Left cardiac atrium (tissue), 4 donors: ENCODE measurements around the gene TMEM255B. TPM values are rescaled to one million over a fixed set of nuclear protein-coding genes. Genes with fewer than 3 reads are reported as not detected.
A peak's percentile ranks its signal among the peaks of the same experiment; 100 is the strongest.

ENCODE experiments used
- ATAC-seq, 2 donors: fragments of 200-7000 bp; cut with Tn5 transposase; one replicate each; pipeline ENCODE4 v1.9.1; 2020; ENCODE audit warnings: mild to moderate bottlenecking in 2 of 2, moderate library complexity in 2 of 2
- DNase-seq: peaks from one replicate; pipeline ENCODE4 v3.0.0-alpha.2; 2020
- intact Hi-C, 2 donors: fragments of 100-400 bp; cut with DNase I; formaldehyde crosslinking; loops; one replicate each; pipeline versions ENCODE4 v1.14.1 to v1.15.1; 2022 to 2023
- total RNA-seq, 2 donors: library from RNA; stranded (reverse); fragmentation: NEBNext Ultra II Directional; extraction: Animal tissue kit (Norgen Biotek cat#: 25700); gene quantifications; one replicate each; pipeline ENCODE4 v1.2.1, GENCODE V29; 2021
- donor health status: DM: no; HTN: yes; CAD: no.
- donor health status: DM: no; HTN: yes; CAD: no; lungs with severe emphysema.
- donor health status: DM: yes; HTN: yes; CAD: no.
- donor health status: Dilated cardiomyopathy.

Gene TMEM255B
- total RNA-seq, 2 donors from 2014 or later: 10.5 to 14.1 TPM

DNA sequence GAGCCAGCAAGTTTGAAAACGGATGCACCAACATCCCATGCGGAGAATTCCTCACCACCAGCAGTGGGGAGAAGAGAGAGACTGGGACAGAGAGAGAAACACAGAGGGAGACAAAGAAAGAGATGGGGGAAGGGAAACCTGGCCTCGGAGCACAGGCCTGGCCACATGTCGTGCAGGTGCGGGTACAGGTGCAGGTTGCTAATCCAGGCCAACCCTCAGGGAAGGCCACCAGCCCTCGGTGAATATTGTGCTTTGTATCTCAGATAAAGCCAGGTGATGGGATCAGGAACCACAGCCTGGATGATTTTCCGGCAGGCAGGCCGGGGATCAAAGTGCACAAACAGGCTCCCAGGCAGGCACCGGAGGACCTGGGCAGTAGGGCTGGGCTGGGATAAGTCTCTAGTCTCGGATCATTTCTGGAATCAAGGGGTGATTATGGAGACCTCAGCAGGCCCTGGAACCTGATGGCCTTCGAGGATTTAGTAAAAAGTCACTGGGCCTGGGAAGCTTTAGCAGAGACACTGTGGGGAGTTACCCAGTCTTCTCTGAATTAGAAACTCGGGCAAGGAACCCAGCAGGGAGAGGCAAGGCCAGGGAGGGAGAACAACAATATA is 101.1 kb downstream of the TMEM255B start:
- no peak for ATAC-seq
- intact Hi-C loops: loop anchor here in 1 of 2 donors (5.0 kb wide), 2 partner anchors 42 to 43 kb away; no protein-coding TSS in a partner anchor
- no peak for DNase-seq

DNA sequence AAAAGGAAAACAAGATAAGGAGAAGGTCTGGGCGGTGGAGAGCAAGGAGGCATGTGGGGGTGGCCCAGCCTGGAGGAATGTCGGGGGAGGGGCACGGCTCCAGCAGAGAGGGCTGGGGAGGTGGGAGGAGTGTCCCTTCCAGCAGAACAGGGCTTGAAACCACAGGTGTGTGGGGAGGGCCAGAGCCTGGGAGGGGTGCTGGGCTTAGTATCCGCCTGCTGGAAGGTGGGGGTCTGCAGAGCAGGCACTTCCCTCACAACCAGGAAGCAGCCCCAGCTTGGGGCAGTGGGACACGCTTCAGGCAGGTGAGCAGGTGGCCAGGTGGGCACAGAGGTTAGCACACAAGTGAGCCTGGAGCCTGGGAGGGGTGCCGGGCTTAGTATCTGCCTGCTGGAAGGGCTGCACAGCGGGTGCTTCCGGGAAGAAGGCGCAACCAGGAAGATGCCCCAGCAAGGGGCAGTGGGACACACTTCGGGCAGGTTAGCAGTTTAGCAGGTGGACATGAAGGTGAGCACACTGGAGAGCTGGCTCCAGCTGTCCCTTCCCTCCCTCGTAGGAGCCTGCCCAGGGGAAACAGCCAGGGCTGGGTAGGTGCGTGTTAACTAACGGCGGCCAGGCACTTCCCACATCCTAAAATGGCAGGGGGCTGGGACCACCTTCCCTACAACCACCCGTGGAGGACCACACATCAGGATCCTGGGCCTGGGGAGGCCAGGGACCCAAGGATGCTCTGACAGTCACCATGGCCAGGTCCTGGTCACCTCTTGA is 101.8 kb downstream of the TMEM255B start:
- peak in 1 of 2 donors; percentile 10 for ATAC-seq
- peak; percentile 42 for DNase-seq
- intact Hi-C loops: loop anchor here in 1 of 2 donors (5.0 kb wide), 2 partner anchors 41 to 44 kb away; no protein-coding TSS in a partner anchor

DNA sequence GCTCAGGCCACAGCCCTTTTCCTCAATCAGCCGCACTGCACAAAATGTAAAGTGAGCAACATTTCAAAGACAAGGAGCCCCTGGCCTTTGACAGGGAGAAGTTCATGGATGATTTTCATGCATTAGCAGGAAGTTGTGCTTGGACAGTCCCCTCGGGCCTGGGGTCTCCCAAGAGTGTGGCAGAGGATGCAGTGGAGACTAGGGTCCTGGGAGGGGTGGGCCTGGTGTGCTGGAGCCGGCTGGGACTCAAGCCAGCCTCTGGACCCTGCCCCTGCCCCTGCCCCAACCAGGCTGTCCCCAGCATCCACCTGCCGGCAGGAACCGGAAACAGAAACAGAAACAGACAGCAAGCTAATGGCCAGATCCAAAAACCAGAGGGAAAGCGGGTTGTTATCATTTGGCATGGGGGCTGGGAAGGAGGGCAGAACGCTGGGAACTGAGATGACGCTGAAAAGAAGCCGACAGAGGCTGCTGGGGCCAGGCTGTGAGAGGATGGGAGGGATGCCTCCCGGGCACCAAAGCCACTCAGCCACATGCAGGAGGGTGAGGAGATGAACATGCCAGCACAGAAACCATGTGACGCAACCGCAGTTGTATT is 102.5 kb downstream of the TMEM255B start:
- DNase-seq: peak; percentile 33
- intact Hi-C loops: loop anchor here in 1 of 2 donors (5.0 kb wide), 2 partner anchors 41 to 44 kb away; no protein-coding TSS in a partner anchor
- peak; percentile 9 to 29 for ATAC-seq

DNA sequence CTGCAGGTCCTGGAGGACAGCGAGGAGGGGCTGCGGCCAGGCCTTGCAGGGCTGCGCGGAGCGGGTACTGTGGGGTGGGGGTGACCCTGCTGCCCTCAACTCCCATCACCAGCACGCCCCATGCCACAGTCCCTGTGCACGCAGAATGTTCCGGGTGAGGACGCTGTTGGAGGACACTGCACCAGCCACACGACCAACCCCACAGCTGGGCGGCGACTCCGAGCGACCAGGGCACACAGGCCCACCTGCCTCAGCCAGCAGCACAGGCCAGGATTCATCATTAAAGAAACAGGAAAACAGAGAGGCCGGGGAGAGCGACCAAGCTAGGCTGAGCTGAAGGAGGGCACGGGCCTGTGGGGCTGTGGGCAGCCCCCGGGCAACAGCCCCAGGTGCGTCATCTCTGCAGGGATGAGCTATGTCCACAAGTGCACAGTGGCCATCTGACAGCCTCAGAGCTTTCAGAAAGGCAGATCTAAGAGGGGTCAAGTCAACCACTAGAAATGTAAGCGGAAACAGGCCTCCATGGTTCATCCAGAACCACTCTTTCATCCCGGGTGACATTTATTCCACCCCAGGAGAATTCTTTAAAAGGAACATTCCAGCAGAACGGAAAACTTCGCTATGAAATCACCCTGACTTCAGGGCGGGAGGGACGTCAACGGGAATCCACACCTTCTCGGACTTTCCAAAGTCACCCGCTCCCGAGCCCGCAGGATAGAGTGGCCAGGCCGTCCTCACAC is 103.3 kb downstream of the TMEM255B start:
- intact Hi-C loops: loop anchor here in 1 of 2 donors (5.0 kb wide), 2 partner anchors 40 to 45 kb away; no protein-coding TSS in a partner anchor
- ATAC-seq: peak; percentile 8 to 20
- DNase-seq: peak; percentile 24

DNA sequence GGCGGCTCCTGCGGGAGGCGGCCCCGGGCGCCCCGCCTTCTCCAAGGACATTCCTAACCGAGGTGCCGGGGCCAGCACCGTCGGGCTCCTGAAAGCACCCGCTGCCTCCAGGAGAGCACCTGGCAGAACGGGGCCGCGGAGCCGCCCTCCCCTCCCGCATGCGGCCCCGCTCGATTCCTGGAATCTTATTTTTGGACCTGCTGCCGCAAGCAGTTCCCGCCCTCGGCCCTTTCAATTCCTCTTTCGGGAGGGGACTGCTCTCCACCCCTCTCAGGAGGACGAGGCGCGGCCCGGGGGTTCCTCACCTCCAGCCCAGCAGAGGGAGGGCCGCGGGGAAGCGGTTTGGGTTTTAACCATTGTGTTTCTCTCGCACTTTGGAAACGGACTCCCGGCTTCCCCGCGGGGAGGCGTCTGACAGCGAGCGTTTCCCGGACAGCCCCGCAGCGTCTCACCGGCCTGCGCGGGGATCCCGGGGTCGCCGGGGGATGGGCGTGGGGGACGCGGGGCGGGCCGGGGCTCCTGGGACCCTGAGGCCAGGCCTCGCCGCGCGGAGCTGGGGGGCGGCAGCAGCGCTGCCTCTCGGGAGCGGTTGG is 104.0 kb downstream of the TMEM255B start:
- DNase-seq (peak; percentile 79), ATAC-seq (peak; percentile 35 to 53)
- intact Hi-C loops: loop anchor here in 1 of 2 donors (5.0 kb wide), 2 partner anchors 39 to 46 kb away; no protein-coding TSS in a partner anchor

DNA sequence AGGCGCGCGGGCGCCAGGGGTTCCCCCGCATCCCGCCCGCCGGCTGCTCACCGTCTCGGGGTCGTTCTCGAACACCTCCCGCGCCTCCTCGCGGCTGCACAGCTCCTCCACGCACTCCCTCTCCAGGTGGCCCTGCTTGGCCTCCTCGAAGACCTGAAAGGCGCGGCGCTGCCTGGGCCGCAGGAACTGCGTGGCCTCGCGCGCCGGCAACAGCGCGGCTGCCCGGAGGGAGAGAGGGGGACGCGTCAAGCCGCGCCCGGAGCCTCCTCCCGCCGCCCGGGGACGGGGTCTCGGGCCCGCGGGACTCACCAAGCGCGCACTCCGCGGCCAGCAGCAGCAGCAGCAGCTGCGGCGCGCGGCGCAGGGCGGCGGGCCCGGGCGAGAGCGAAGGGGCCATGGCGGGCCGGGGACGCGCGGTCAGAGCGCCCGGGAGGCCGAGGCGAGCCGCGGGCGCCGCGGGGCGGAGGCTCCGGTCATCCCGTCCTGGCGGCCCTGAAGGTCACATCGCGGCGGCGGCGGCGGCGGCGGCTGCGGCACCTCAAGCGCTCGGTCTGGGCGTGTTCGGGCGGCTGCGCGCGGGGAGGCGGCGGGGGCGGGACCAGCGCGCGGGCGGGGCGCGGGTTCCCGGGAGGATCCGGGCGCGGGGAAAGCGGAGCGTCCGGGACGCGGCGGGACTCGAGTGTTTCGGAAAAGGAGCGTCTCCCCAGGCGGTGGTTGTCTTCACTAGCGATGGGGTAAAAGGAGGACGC is 104.7 kb downstream of the TMEM255B start, which contains the start of gene GAS6:
TSS of gene GAS6 (minus strand) at position 553 of the 749 bp plus-strand sequence. CDS start at position 397, 156 bp downstream.
- ATAC-seq (peak; percentile 56 to 72), DNase-seq (peak; percentile 72)
- intact Hi-C loops: loop anchor here in 1 of 2 donors (5.0 kb wide), 2 partner anchors 39 to 46 kb away; no protein-coding TSS in a partner anchor

DNA sequence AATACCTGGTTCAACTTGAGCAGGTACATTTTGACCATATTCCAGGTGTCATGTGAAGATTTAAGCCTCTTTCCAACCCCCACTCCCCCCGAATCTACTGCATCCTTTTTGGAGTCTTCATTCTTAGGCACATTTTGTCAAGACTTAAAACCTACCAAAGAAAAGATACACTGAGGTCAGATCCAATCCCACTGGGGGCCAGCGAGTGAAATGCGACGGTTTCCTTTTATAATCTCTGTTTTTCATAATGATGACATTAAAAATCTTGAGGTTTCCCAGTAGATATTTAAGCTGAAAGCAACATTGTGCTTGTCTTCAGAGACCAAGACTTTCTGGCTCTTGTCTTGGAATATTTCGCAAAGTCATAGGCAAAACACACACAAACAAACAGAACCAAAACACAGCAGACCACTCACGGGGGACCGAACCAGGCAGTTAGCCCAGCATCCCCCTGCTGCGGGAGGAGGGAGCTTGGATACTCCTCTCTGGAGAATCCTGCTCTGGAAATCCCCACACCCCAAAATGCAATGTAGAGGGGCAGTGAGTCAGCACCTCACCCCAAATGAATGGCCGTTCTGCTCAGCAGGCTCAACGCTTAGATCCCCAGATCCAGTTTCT is 105.4 kb downstream of the TMEM255B start:
- peak; percentile 21 for DNase-seq
- intact Hi-C loops: loop anchor here in 1 of 2 donors (5.0 kb wide), 2 partner anchors 38 to 47 kb away; no protein-coding TSS in a partner anchor
- ATAC-seq: no peak

DNA sequence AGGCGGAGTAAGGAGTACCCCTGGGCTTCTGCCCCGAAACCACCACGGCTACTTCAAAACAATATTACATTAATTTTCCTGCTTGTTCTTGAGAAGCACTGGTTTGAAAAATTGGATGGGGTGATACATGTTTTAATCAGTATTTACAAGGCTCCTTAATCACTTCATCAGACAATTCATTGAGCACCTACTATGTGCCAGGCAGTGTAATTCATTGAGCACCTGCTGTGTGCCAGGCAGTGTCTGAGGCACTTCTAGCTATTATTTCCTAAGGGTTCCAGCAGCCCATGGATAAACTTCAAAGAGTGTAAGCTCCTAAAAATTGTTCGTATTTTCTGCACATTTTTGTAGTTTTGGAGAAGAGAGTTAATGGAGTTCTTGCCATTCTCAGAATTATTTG is 106.4 kb downstream of the TMEM255B start:
- no peak for DNase-seq
- ATAC-seq: no peak
- intact Hi-C loops: no loop called here

Other genes with a start within 250 kb of the TMEM255B start
- gene TFDP1, start 174.5 kb upstream of the TMEM255B start, total RNA-seq: 10 to 100 TPM; 48.3 to 57.1 TPM
- not detected for gene ATP4B, start 101.0 kb upstream of the TMEM255B start, total RNA-seq
- gene GRK1, start 92.0 kb upstream of the TMEM255B start, total RNA-seq: under 1 TPM; 0.13 to 0.44 TPM
- gene GAS6, start 104.8 kb downstream of the TMEM255B start, total RNA-seq: 100 to 1,000 TPM; 165 to 175 TPM
- 1 to 10 TPM in 1 of 2 donors, under 1 TPM in 1; 0.65 to 1.4 TPM for gene C13orf46, start 214.8 kb downstream of the TMEM255B start, total RNA-seq